GM12874 (cell line): ENCODE measurements around the gene NAP1L4.

Experiments used
- TF ChIP-seq, protein P1 (sequence below): IDR thresholded peaks from 2 replicates; pipeline ENCODE4 v1.5.1; 2011; ENCODE audit warnings: low read depth, mild to moderate bottlenecking, control low read depth, low read length, moderate library complexity; ENCODE audit not compliant: insufficient read depth

NAP1L4 gene

DNA sequence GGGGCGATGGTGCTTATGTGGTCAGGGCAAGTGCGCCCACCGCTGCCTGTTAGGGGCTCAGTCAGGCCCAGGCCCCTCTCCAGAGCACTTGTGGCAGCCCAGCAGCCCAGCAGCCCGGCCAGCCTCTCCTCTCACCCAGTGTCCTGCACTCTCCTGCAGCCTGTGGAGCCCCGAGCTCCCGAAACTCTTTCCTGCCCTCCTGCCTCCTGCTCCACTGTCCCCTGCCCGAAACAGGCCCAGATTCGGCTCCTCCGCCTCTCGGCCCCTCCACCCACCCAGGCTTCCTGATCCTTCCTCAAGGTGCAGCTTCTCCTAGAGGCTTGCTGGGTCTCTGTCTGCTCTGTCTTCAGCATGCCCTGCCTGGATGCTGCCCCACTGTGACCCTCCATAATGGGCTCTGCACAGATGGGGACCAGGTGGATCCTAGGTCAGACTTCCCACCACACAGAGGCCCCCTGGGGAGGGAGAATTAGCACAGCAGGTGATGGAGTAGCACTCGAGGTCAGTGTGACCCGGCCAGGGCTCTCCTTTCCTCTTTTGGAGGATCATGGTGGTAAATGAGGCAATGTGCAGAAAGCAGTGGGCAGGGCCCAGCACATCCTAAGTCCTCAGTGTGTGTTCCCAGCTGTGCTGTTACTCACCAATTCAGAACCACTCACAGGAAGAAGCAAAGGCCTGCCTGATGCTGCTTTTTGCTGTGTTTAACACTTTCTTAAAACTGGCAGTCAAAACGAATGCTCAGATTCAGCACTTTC, 18.6 kb upstream of the NAP1L4 start:
- TF ChIP-seq, protein P1, sequence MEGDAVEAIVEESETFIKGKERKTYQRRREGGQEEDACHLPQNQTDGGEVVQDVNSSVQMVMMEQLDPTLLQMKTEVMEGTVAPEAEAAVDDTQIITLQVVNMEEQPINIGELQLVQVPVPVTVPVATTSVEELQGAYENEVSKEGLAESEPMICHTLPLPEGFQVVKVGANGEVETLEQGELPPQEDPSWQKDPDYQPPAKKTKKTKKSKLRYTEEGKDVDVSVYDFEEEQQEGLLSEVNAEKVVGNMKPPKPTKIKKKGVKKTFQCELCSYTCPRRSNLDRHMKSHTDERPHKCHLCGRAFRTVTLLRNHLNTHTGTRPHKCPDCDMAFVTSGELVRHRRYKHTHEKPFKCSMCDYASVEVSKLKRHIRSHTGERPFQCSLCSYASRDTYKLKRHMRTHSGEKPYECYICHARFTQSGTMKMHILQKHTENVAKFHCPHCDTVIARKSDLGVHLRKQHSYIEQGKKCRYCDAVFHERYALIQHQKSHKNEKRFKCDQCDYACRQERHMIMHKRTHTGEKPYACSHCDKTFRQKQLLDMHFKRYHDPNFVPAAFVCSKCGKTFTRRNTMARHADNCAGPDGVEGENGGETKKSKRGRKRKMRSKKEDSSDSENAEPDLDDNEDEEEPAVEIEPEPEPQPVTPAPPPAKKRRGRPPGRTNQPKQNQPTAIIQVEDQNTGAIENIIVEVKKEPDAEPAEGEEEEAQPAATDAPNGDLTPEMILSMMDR = no peak

DNA sequence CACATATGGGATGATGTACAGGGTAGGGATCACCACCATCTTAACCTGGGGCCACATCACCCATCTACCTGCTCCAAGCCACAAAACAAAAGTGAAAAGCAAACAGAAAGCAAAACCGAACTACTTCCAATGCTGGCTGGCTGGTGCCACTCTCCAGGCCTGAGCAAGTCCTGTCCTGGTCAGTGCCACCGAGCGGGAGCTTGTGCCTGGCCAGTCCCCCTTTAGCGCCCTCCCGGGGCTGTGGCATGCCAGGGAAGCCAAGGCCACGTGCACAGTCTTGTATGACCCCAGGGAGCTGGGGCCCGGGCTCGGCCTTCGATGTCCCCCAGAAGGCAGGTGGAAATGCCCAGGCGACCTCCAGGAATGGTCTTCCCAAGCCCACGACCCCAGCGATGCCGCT, 17.9 kb upstream of the NAP1L4 start:
- TF ChIP-seq, protein P1 = no peak

DNA sequence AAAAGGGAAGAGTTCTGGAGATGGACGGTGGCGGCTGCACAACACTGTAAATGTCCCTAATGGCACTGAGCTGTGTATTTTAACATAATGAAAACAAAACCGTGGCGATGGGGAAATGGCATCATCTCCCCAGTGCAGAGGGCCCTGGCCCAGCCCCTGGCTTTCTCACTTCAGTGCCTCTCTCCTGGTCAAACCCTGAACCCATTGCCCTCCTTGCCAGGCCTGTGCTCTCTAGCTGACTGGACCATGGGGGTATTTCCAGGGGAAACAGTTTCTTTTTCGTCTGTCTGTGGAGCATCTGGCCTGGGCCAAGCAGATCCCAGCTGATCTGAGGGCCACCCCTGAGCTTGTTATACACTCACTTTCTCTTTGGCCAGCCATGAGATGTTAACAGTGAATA, 17.4 kb upstream of the NAP1L4 start:
- TF ChIP-seq, protein P1 = no peak

GRCh38 chr11:3008746-3009336, 16.7 kb upstream of the NAP1L4 start:
- TF ChIP-seq, protein P1 = no peak

- TF ChIP-seq, protein P1 = no peak
Measured at GRCh38 chr11:3007404-3008010, 15.4 kb upstream of the NAP1L4 start.

- TF ChIP-seq, protein P1 = no peak
Measured at GRCh38 chr11:3006505-3007260, 14.6 kb upstream of the NAP1L4 start.

- TF ChIP-seq, protein P1 = no peak
Measured at GRCh38 chr11:3004481-3004880, 12.4 kb upstream of the NAP1L4 start.
